SKM-1 (cell line): Measurements from ENCODE around the gene CIT.

ENCODE experiments used
- DNase-seq: peaks from one replicate; lab custom pipeline; 2025; ENCODE audit not compliant: unreplicated experiment; lab: John Stamatoyannopoulos, UW

Gene CIT

GRCh38 chr12:119704065-119704747, 172.9 kb downstream of the CIT start:
- no peak for DNase-seq

- no peak for DNase-seq
Measured at GRCh38 chr12:119700078-119700477, 177.0 kb downstream of the CIT start.

- no peak for DNase-seq
Measured at GRCh38 chr12:119699199-119699760, 177.8 kb downstream of the CIT start.

- DNase-seq = no peak
Measured at GRCh38 chr12:119696943-119697342, 180.2 kb downstream of the CIT start.

GRCh38 chr12:119695034-119695433, 182.1 kb downstream of the CIT start:
- no peak for DNase-seq

GRCh38 chr12:119694111-119694510, 183.0 kb downstream of the CIT start:
- DNase-seq = no peak

GRCh38 chr12:119693511-119693910, 183.6 kb downstream of the CIT start:
- no peak for DNase-seq

- no peak for DNase-seq
Measured at GRCh38 chr12:119692997-119693396, 184.1 kb downstream of the CIT start.

- DNase-seq = no peak
Measured at GRCh38 chr12:119692410-119692809, 184.7 kb downstream of the CIT start.

GRCh38 chr12:119691202-119691810, 185.8 kb downstream of the CIT start:
- DNase-seq = no peak

GRCh38 chr12:119689935-119690500, 187.1 kb downstream of the CIT start:
- DNase-seq = no peak

- no peak for DNase-seq
Measured at GRCh38 chr12:119687879-119688278, 189.2 kb downstream of the CIT start.

- DNase-seq = no peak
Measured at GRCh38 chr12:119687406-119687805, 189.7 kb downstream of the CIT start.

- no peak for DNase-seq
Measured at GRCh38 chr12:119686776-119687175, 190.3 kb downstream of the CIT start.

GRCh38 chr12:119686355-119686754, 190.8 kb downstream of the CIT start:
- no peak for DNase-seq

GRCh38 chr12:119685375-119685774, 191.7 kb downstream of the CIT start:
- DNase-seq = no peak

GRCh38 chr12:119684711-119685369, 192.3 kb downstream of the CIT start:
- no peak for DNase-seq

GRCh38 chr12:119683816-119684215, 193.3 kb downstream of the CIT start:
- DNase-seq = no peak

- DNase-seq = no peak
Measured at GRCh38 chr12:119683413-119683812, 193.7 kb downstream of the CIT start.

- no peak for DNase-seq
Measured at GRCh38 chr12:119682639-119683252, 194.4 kb downstream of the CIT start.
